CD14-positive monocyte (primary cell): ENCODE measurements around the gene NFATC2. TPM values are rescaled to one million over a fixed set of nuclear protein-coding genes. Genes with fewer than 3 reads are reported as not detected.

Experiments used
- DNase-seq, 3 donors: peaks; one replicate each; pipeline ENCODE4 v3.0.0-alpha.2; 2011 to 2022
- H2AFZ ChIP-seq: 2 replicates; pipeline ENCODE4 v1.6.0; 2012; ENCODE audit warnings: mild to moderate bottlenecking, low read depth, low read length, inconsistent platforms; ENCODE audit not compliant: insufficient read depth, poor library complexity, severe bottlenecking
- H3K27ac ChIP-seq, 2 donors: 1 replicate in 1 of 2; 2 replicates in 1 of 2; pipeline ENCODE4 v1.5.1; 2012 to 2013; ENCODE audit warnings: low read length in 2 of 2, control low read depth in 1 of 2, inconsistent platforms in 1 of 2, low read depth in 1 of 2, mild to moderate bottlenecking in 1 of 2
- H3K27me3 ChIP-seq, 2 donors: one replicate each; pipeline versions ENCODE4 v1.6.0 to v1.6.1; 2011 to 2013; ENCODE audit warnings: low read length in 2 of 2; ENCODE audit not compliant: control insufficient read depth in 2 of 2, insufficient read depth in 2 of 2
- H3K36me3 ChIP-seq, 2 donors: replicated peaks in 1 of 2; 1 replicate in 1 of 2; 2 replicates in 1 of 2; pipeline versions ENCODE4 v1.5.1 to v1.6.1; 2012 to 2013; ENCODE audit warnings: low read length in 2 of 2, control low read depth in 1 of 2, inconsistent platforms in 1 of 2, mild to moderate bottlenecking in 1 of 2; ENCODE audit not compliant: insufficient read depth in 2 of 2, control insufficient read depth in 1 of 2
- H3K4me1 ChIP-seq, 2 donors: 1 replicate in 1 of 2; 2 replicates in 1 of 2; pipeline versions ENCODE4 v1.5.1 to v1.6.1; 2012 to 2013; ENCODE audit warnings: low read length in 2 of 2, control low read depth in 1 of 2, inconsistent platforms in 1 of 2, mild to moderate bottlenecking in 1 of 2, moderate library complexity in 1 of 2; ENCODE audit not compliant: insufficient read depth in 2 of 2, control insufficient read depth in 1 of 2
- H3K4me2 ChIP-seq: replicated peaks from 2 replicates; pipeline ENCODE3; 2012; ENCODE audit warnings: low read length, moderate library complexity, mild to moderate bottlenecking; ENCODE audit not compliant: poor library complexity, severe bottlenecking; ENCODE audit errors: extremely low read depth
- H3K4me3 ChIP-seq, 3 experiments: fragments of 200-600 bp in 1 of 3; sonication (generic) in 1 of 3; replicated peaks in 1 of 3; 1 replicate in 2 of 3; 2 replicates in 1 of 3; pipeline ENCODE4 v1.5.1; 2011 to 2013; ENCODE audit warnings: low read length in 3 of 3, mild to moderate bottlenecking in 3 of 3, control low read depth in 2 of 3, low read depth in 2 of 3, inconsistent platforms in 1 of 3, moderate library complexity in 1 of 3
- H3K79me2 ChIP-seq: 2 replicates; pipeline ENCODE4 v1.6.0; 2012; ENCODE audit warnings: mild to moderate bottlenecking, control low read depth, inconsistent platforms, low read length, moderate library complexity; ENCODE audit not compliant: insufficient read depth
- H3K9ac ChIP-seq: 2 replicates; pipeline ENCODE4 v1.6.0; 2017; ENCODE audit warnings: low read length, mild to moderate bottlenecking; ENCODE audit not compliant: insufficient read depth, poor library complexity, severe bottlenecking
- H3K9me3 ChIP-seq, 2 donors: replicated peaks in 1 of 2; 1 replicate in 1 of 2; 2 replicates in 1 of 2; pipeline versions ENCODE4 v1.5.1 to v1.6.1; 2012 to 2013; ENCODE audit warnings: low read length in 2 of 2, control low read depth in 1 of 2; ENCODE audit not compliant: control insufficient read depth in 1 of 2, insufficient read depth in 1 of 2
- H4K20me1 ChIP-seq: 2 replicates; pipeline ENCODE4 v1.6.0; 2012; ENCODE audit warnings: mild to moderate bottlenecking, low read length, control low read depth, moderate library complexity; ENCODE audit not compliant: insufficient read depth
- H3K27ac Mint-ChIP-seq, 7 donors: one replicate each; pipeline ENCODE4 v1.8.0; 2020; ENCODE audit warnings: mild to moderate bottlenecking in 7 of 7, mixed read lengths in 7 of 7, moderate library complexity in 6 of 7, inconsistent platforms in 2 of 7
- H3K27me3 Mint-ChIP-seq, 3 donors: one replicate each; pipeline ENCODE4 v1.8.0; 2021 to 2022; ENCODE audit warnings: low read depth in 3 of 3, mild to moderate bottlenecking in 3 of 3, mixed read lengths in 3 of 3, moderate library complexity in 3 of 3, inconsistent platforms in 1 of 3
- H3K36me3 Mint-ChIP-seq, 2 donors: one replicate each; pipeline ENCODE4 v1.8.0; 2020; ENCODE audit warnings: mixed read lengths in 2 of 2, inconsistent platforms in 1 of 2, mild to moderate bottlenecking in 1 of 2
- H3K4me1 Mint-ChIP-seq: one replicate; pipeline ENCODE4 v1.8.0; 2020; ENCODE audit warnings: mild to moderate bottlenecking, mixed read lengths
- H3K4me3 Mint-ChIP-seq, 2 donors: one replicate each; pipeline ENCODE4 v1.8.0; 2020; ENCODE audit warnings: mild to moderate bottlenecking in 2 of 2, mixed read lengths in 2 of 2, moderate library complexity in 1 of 2
- H3K9me3 Mint-ChIP-seq, 7 donors: one replicate each; pipeline ENCODE4 v1.8.0; 2020 to 2022; ENCODE audit warnings: mixed read lengths in 7 of 7, mild to moderate bottlenecking in 6 of 7, moderate library complexity in 6 of 7, inconsistent platforms in 2 of 7
- WGBS: methylation state at CpG from one replicate; pipeline ENCODE4 v1.1.5; 2013; ENCODE audit warnings: missing lambda C conversion rate; ENCODE audit not compliant: insufficient coverage; 5-methylcytosine and 5-hydroxymethylcytosine counted together
- intact Hi-C, 2 donors: fragments of 100-400 bp; cut with micrococcal nuclease; formaldehyde crosslinking; loops; one replicate each; pipeline versions ENCODE4 v1.15.0 to v1.15.1; 2023
- polyA plus RNA-seq, 3 donors: library from polyadenylated mRNA; depleted of rRNA in 1 of 3; unstranded in 2 of 3; stranded (reverse) in 1 of 3; fragments of 300-500 nt in 2 of 3; fragments of >200 nt in 1 of 3; fragmentation: Illumina TruSeq in 2 of 3; gene quantifications; 1 replicate in 2 of 3; 2 replicates in 1 of 3; pipeline ENCODE4 v1.2.3, GENCODE V29; 2012 to 2021
- TF ChIP-seq, protein P1 (sequence below): fragments of 200-600 bp; IDR thresholded peaks from one replicate; pipeline ENCODE4 v1.8.0; 2022; ENCODE audit warnings: antibody characterized with exemption, mild to moderate bottlenecking

The NFATC2 gene
- polyA plus RNA-seq, 3 donors, result 0.03 to 0.18 (median 0.11) TPM

DNA sequence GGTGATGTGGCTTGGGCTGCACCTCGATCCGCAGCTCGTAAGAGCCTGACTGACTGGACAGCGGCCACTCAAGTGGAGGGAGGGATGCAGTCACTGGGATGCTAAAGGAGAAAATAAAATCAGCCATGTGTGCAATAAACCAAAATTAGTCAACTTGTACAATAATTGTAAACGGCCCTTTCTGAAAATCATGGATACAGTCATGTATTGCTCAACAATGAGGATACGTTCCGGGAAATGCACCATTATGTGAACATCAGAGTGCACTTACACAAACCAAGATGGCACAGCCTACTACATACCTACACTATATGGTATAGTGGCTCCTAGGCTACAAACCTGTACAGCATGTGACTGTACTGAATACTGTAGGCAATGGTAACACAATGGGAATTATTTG, 25.7 kb downstream of the NFATC2 start:
- Mint-ChIP-seq H3K36me3 (peaks cover 0 to 3% of the 10 kb centered on the region in 2 donors), H3K9me3 (no peaks in the 10 kb centered on the region)
- TF ChIP-seq, protein P1, sequence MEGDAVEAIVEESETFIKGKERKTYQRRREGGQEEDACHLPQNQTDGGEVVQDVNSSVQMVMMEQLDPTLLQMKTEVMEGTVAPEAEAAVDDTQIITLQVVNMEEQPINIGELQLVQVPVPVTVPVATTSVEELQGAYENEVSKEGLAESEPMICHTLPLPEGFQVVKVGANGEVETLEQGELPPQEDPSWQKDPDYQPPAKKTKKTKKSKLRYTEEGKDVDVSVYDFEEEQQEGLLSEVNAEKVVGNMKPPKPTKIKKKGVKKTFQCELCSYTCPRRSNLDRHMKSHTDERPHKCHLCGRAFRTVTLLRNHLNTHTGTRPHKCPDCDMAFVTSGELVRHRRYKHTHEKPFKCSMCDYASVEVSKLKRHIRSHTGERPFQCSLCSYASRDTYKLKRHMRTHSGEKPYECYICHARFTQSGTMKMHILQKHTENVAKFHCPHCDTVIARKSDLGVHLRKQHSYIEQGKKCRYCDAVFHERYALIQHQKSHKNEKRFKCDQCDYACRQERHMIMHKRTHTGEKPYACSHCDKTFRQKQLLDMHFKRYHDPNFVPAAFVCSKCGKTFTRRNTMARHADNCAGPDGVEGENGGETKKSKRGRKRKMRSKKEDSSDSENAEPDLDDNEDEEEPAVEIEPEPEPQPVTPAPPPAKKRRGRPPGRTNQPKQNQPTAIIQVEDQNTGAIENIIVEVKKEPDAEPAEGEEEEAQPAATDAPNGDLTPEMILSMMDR, result no peak

DNA sequence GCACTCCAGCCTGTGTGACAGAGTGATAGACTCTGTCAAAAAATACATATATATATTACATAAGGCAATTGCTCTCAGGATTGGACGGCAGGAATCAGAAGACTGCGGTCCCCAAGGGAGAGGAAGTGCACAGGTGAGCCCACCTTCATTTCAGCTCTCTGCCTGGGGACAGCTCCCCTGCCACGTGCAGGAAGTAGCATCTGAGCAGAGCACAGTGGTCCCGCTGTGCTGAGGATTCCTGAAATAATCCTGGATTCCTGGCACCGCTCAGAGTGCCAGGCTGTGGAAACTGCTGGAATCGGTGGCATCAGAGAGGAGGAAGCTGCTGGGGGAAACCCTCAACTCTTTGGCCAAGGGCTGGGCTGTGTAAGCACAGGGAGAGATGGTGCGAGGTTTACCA, 27.7 kb downstream of the NFATC2 start:
- Mint-ChIP-seq H3K4me3 (no peak overlapping the region), H3K9me3 (no peaks in the 10 kb centered on the region), H3K4me1 (no peaks in the 10 kb centered on the region), H3K36me3 (peaks cover 0 to 4% of the 10 kb centered on the region in 2 donors), H3K27me3 (peaks cover 0 to 2% (median 0%) of the 10 kb centered on the region in 3 donors), H3K27ac (no peak overlapping the region)
- no peak for DNase-seq
- Histone ChIP-seq H3K36me3 (no peaks in the 10 kb centered on the region), H3K4me1 (no peaks in the 10 kb centered on the region), H3K9me3 (no peaks in the 10 kb centered on the region), H3K27me3 (no peaks in the 10 kb centered on the region), H2AFZ (no peak overlapping the region), H3K27ac (no peak overlapping the region), H3K79me2 (no peaks in the 10 kb centered on the region), H3K4me2 (no peak overlapping the region), H3K9ac (no peak overlapping the region), H3K4me3 (no peak overlapping the region), H4K20me1 (no peaks in the 10 kb centered on the region)
- intact Hi-C loops, result no loop called here
- TF ChIP-seq, protein P1, result no peak
- 80% methylated on average over 6 of the region's 7 CpGs for WGBS

More for the DNA sequence above, 25.7 kb downstream of the NFATC2 start:
- H3K4me1 Mint-ChIP-seq, result no peaks in the 10 kb centered on the region
- no peak overlapping the region for H3K9ac ChIP-seq
- intact Hi-C loops, result no loop called here
- no peaks in the 10 kb centered on the region for H3K79me2 ChIP-seq
- H3K4me3 Mint-ChIP-seq, result no peak overlapping the region
- no peak overlapping the region for H3K4me3 ChIP-seq
- H3K4me2 ChIP-seq, result no peak overlapping the region
- H4K20me1 ChIP-seq, result no peaks in the 10 kb centered on the region
- H3K27me3 Mint-ChIP-seq, result peaks cover 0 to 2% (median 0%) of the 10 kb centered on the region in 3 donors
- no peak overlapping the region for H3K27ac Mint-ChIP-seq
- H3K27ac ChIP-seq, result no peak overlapping the region
- WGBS, result 97% methylated on average over 7 of the region's 7 CpGs
- H3K4me1 ChIP-seq, result no peaks in the 10 kb centered on the region
- no peak for DNase-seq
- no peaks in the 10 kb centered on the region for H3K27me3 ChIP-seq
- H2AFZ ChIP-seq, result no peak overlapping the region
- no peaks in the 10 kb centered on the region for H3K9me3 ChIP-seq
- H3K36me3 ChIP-seq, result no peaks in the 10 kb centered on the region
